Ishikawa (cell line): ENCODE data around the gene ARHGEF39.

Experiments
- EP300 ChIP-seq: IDR thresholded peaks from 2 replicates; pipeline ENCODE4 v1.6.1; 2012; ENCODE audit warnings: borderline replicate concordance
- RAD21 ChIP-seq: IDR thresholded peaks from 2 replicates; pipeline ENCODE4 v1.6.1; 2012; ENCODE audit warnings: low read depth
- YY1 ChIP-seq: IDR thresholded peaks from 2 replicates; pipeline ENCODE4 v1.6.1; 2012; ENCODE audit warnings: low read depth
- TF ChIP-seq, protein P1 (sequence below): IDR thresholded peaks from 2 replicates; pipeline ENCODE4 v1.6.1; 2012

DNA sequence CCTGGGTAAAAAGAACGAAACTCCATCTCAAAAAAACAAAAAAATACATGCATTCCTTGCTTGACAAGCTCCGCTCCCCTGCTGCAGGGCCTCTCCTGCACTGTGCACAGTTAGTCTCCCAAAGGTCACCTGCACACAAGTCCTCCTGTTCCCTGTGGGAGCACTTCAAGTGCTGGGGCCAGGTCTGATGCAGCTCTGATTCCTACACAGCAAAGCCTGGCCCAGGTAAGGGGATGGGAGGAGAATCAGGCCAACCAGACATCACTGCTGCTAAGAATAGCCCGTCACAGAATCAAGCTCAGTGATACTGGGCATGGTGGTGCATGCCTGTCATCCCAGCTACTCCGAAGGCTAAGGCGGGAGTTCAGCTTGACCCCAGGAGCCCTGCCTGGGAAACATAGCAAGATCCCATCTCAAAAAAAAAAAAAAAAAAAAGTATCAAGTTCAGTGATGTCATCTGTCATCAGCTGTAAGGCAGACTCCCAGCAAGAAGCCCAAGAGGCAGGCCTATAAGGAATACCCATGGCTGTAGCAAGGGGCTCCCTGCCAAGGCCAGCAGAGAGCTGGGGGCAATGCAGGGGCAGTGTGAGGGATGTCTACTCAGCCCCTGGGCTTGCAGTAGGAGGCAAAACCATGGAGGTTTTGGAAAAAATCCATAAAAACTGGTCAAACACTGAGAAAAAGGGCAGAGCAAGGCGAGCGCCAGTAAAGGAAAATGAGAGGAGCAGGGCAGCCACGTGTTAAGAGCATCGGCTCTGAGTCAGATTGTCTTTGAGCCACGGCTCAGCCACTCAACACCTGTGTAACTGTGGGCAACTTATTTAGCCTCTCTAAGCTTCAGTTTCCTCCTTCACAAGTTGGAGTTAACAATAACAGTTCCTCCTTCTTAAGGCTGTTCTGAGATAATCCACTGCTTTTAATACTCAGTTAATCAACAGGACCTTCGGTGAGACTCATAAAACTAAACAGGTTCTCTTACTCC, 21.5 kb upstream of the ARHGEF39 start:
- TF ChIP-seq YY1 (no peak), RAD21 (no peak), EP300 (no peak)
- TF ChIP-seq, protein P1, sequence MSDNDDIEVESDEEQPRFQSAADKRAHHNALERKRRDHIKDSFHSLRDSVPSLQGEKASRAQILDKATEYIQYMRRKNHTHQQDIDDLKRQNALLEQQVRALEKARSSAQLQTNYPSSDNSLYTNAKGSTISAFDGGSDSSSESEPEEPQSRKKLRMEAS = no peak
